RCC 7860 (cell line): ENCODE measurements around the gene TOX3.

Experiments used
- DNase-seq: peaks from one replicate; pipeline ENCODE4 v3.0.0-alpha.2; 2015; ENCODE audit warnings: low spot score
- FAIRE-seq: peaks from 2 replicates; lab custom pipeline; 2012; peaks lifted over from hg19 to GRCh38; lab: Jason Lieb, UNC

Gene TOX3

GRCh38 chr16:52408191-52408845 is 138.6 kb downstream of the TOX3 start:
- FAIRE-seq (no peak), DNase-seq (no peak)

GRCh38 chr16:52407778-52408177 is 139.2 kb downstream of the TOX3 start:
- no peak for FAIRE-seq
- no peak for DNase-seq

- FAIRE-seq (no peak), DNase-seq (no peak)
These were observed 141.5 kb downstream of the TOX3 start for GRCh38 chr16:52405441-52405840.

GRCh38 chr16:52404546-52404945 is 142.4 kb downstream of the TOX3 start:
- DNase-seq (peak; percentile 5), FAIRE-seq (no peak)

- no peak for FAIRE-seq
- no peak for DNase-seq
These were observed 147.8 kb downstream of the TOX3 start for GRCh38 chr16:52399116-52399515.

- no peak for FAIRE-seq
- DNase-seq: no peak
These were observed 148.4 kb downstream of the TOX3 start for GRCh38 chr16:52398491-52398960.

- DNase-seq: no peak
- FAIRE-seq: no peak
These were observed 148.9 kb downstream of the TOX3 start for GRCh38 chr16:52398021-52398420.

GRCh38 chr16:52393448-52393847 is 153.5 kb downstream of the TOX3 start:
- DNase-seq (no peak), FAIRE-seq (no peak)

GRCh38 chr16:52389045-52389444 is 157.9 kb downstream of the TOX3 start:
- DNase-seq (no peak), FAIRE-seq (no peak)
